Mesendoderm (in vitro differentiated cells): ENCODE results near the gene DPP3.

ENCODE experiments used
- DNase-seq: peaks from one replicate; pipeline ENCODE4 v3.0.0; 2013
- H2AK5ac ChIP-seq: 2 replicates; pipeline ENCODE4 v1.6.1; 2013; ENCODE audit warnings: low read length, inconsistent platforms
- H2BK120ac ChIP-seq: 2 replicates; pipeline ENCODE4 v1.6.1; 2013; ENCODE audit warnings: low read depth, mild to moderate bottlenecking, low read length, moderate library complexity, mixed read lengths
- H2BK15ac ChIP-seq: replicated peaks from 2 replicates; pipeline ENCODE4 v1.6.1; 2013; ENCODE audit warnings: low read depth, mild to moderate bottlenecking, moderate library complexity
- H2BK5ac ChIP-seq: 2 replicates; pipeline ENCODE4 v1.6.1; 2013; ENCODE audit warnings: low read length, inconsistent platforms
- H3K18ac ChIP-seq: 2 replicates; pipeline ENCODE4 v1.6.1; 2013; ENCODE audit warnings: mild to moderate bottlenecking, low read length, mixed read lengths
- H3K23ac ChIP-seq: one replicate; pipeline ENCODE4 v1.6.1; 2013; ENCODE audit warnings: low read length
- H3K27ac ChIP-seq: 2 replicates; pipeline ENCODE4 v1.5.1; 2013; ENCODE audit warnings: low read depth, mild to moderate bottlenecking, inconsistent platforms, low read length, moderate library complexity
- H3K27me3 ChIP-seq: 2 replicates; pipeline ENCODE4 v1.6.1; 2013; ENCODE audit warnings: low read length, control low read depth, mild to moderate bottlenecking, inconsistent platforms; ENCODE audit not compliant: insufficient read depth, poor library complexity
- H3K36me3 ChIP-seq: 2 replicates; pipeline ENCODE4 v1.6.1; 2013; ENCODE audit warnings: low read length, inconsistent platforms; ENCODE audit not compliant: control insufficient read depth, insufficient read depth
- H3K4ac ChIP-seq: one replicate; pipeline ENCODE4 v1.6.1; 2013; ENCODE audit warnings: low read depth, mild to moderate bottlenecking, low read length, moderate library complexity
- H3K4me1 ChIP-seq: 2 replicates; pipeline ENCODE4 v1.6.1; 2013; ENCODE audit warnings: low read depth, low read length, inconsistent platforms; ENCODE audit not compliant: control insufficient read depth
- H3K4me2 ChIP-seq: 2 replicates; pipeline ENCODE4 v1.6.1; 2013; ENCODE audit warnings: low read length
- H3K4me3 ChIP-seq: 2 replicates; pipeline ENCODE4 v1.5.1; 2013; ENCODE audit warnings: mild to moderate bottlenecking, low read length
- H3K56ac ChIP-seq: one replicate; pipeline ENCODE4 v1.6.1; 2013; ENCODE audit warnings: low read length
- H3K79me1 ChIP-seq: 2 replicates; pipeline ENCODE4 v1.6.1; 2013; ENCODE audit warnings: low read length, inconsistent platforms
- H3K79me2 ChIP-seq: 2 replicates; pipeline ENCODE4 v1.6.1; 2013; ENCODE audit warnings: mild to moderate bottlenecking, low read length; ENCODE audit not compliant: control insufficient read depth, insufficient read depth
- H3K9ac ChIP-seq: 2 replicates; pipeline ENCODE4 v1.6.1; 2013; ENCODE audit warnings: low read length, inconsistent platforms
- H4K5ac ChIP-seq: one replicate; pipeline ENCODE4 v1.6.1; 2013; ENCODE audit warnings: low read length
- H4K8ac ChIP-seq: one replicate; pipeline ENCODE4 v1.6.1; 2013; ENCODE audit warnings: low read depth, mild to moderate bottlenecking, control low read depth, low read length, moderate library complexity
- WGBS: extraction: QIAGEN DNeasy Blood & Tissue Kit; methylation state at CpG from one replicate; pipeline ENCODE4 v1.1.7; 2013; ENCODE audit warnings: low lambda C conversion rate, missing lambda C conversion rate; ENCODE audit not compliant: insufficient coverage; ENCODE audit errors: extremely low coverage; 5-methylcytosine and 5-hydroxymethylcytosine counted together

The DPP3 gene

GRCh38 chr11:66545701-66546367 is 65.6 kb downstream of the DPP3 start, which contains the start of gene ZDHHC24:
Gene ZDHHC24 (minus strand): TSS chr11:66546048. CDS start chr11:66546003, 45 bp downstream.
- no peak within 1 kb of the TSS for H2BK120ac ChIP-seq
- no peak within 1 kb of the TSS for H4K5ac ChIP-seq
- H3K4ac ChIP-seq: peak within 1 kb of the TSS; percentile 8
- H3K56ac ChIP-seq: peak within 1 kb of the TSS; percentile 94
- H3K79me2 ChIP-seq: no peaks in the 10 kb centered on the region
- no peaks in the 10 kb centered on the region for H3K79me1 ChIP-seq
- peak within 1 kb of the TSS; percentile 7 for H4K8ac ChIP-seq
- H3K4me2 ChIP-seq: peak within 1 kb of the TSS; percentile 78
- H2AK5ac ChIP-seq: no peak within 1 kb of the TSS
- H2BK15ac ChIP-seq: no peak within 1 kb of the TSS
- peak within 1 kb of the TSS; percentile 93 for H3K9ac ChIP-seq
- H3K27me3 ChIP-seq: no peaks in the 10 kb centered on the region
- WGBS: no CpG with 5 or more reads among the region's 71 CpGs
- H3K27ac ChIP-seq: no peak within 1 kb of the TSS
- H3K4me1 ChIP-seq: no peaks in the 10 kb centered on the region
- H3K23ac ChIP-seq: no peak within 1 kb of the TSS
- peak; percentile 98 for DNase-seq
- H3K4me3 ChIP-seq: peak within 1 kb of the TSS; percentile 81
- H3K36me3 ChIP-seq: no peaks in the 10 kb centered on the region
- H2BK5ac ChIP-seq: no peak within 1 kb of the TSS
- H3K18ac ChIP-seq: peak within 1 kb of the TSS; percentile 62

GRCh38 chr11:66546368-66546965 is 66.2 kb downstream of the DPP3 start, which contains the start of gene ACTN3:
Gene ACTN3 (plus strand): TSS chr11:66546903. CDS start chr11:66546938, 35 bp downstream.
- Histone ChIP-seq H3K18ac (peak within 1 kb of the TSS; percentile 62), H3K79me1 (no peaks in the 10 kb centered on the region), H3K4me2 (peak within 1 kb of the TSS; percentile 78), H3K56ac (peak within 1 kb of the TSS; percentile 94), H4K8ac (peak within 1 kb of the TSS; percentile 7), H3K4ac (peak within 1 kb of the TSS; percentile 8), H2AK5ac (no peak within 1 kb of the TSS), H4K5ac (no peak within 1 kb of the TSS), H2BK15ac (no peak within 1 kb of the TSS), H3K79me2 (no peaks in the 10 kb centered on the region), H3K23ac (no peak within 1 kb of the TSS), H2BK120ac (no peak within 1 kb of the TSS), H3K27ac (no peak within 1 kb of the TSS), H3K27me3 (no peaks in the 10 kb centered on the region), H3K36me3 (no peaks in the 10 kb centered on the region), H3K4me1 (no peaks in the 10 kb centered on the region), H3K4me3 (peak within 1 kb of the TSS; percentile 81), H2BK5ac (no peak within 1 kb of the TSS), H3K9ac (peak within 1 kb of the TSS; percentile 93)
- no CpG with 5 or more reads among the region's 37 CpGs for WGBS
- peak; percentile 57 for DNase-seq

GRCh38 chr11:66546966-66547661 is 66.9 kb downstream of the DPP3 start:
- Histone ChIP-seq H3K4me3 (no peak overlapping the region), H3K4me2 (no peak overlapping the region), H2AK5ac (no peak overlapping the region), H3K23ac (no peak overlapping the region), H3K27ac (no peak overlapping the region), H3K36me3 (no peaks in the 10 kb centered on the region), H2BK5ac (no peak overlapping the region), H3K79me1 (no peaks in the 10 kb centered on the region), H3K18ac (no peak overlapping the region), H3K9ac (no peak overlapping the region), H4K5ac (no peak overlapping the region), H3K4ac (no peak overlapping the region), H4K8ac (no peak overlapping the region), H3K79me2 (no peaks in the 10 kb centered on the region), H2BK15ac (no peak overlapping the region), H2BK120ac (no peak overlapping the region), H3K56ac (peak overlapping the region; percentile 7), H3K4me1 (no peaks in the 10 kb centered on the region), H3K27me3 (no peaks in the 10 kb centered on the region)
- peak; percentile 38 for DNase-seq
- WGBS: no CpG with 5 or more reads among the region's 18 CpGs

GRCh38 chr11:66547662-66548009 is 67.4 kb downstream of the DPP3 start:
- Histone ChIP-seq H3K56ac (no peak overlapping the region), H3K27me3 (no peaks in the 10 kb centered on the region), H3K79me1 (no peaks in the 10 kb centered on the region), H3K27ac (no peak overlapping the region), H2BK5ac (no peak overlapping the region), H3K4ac (no peak overlapping the region), H2BK120ac (no peak overlapping the region), H4K8ac (no peak overlapping the region), H3K23ac (no peak overlapping the region), H3K36me3 (no peaks in the 10 kb centered on the region), H4K5ac (no peak overlapping the region), H3K9ac (no peak overlapping the region), H3K4me3 (no peak overlapping the region), H3K4me2 (no peak overlapping the region), H3K18ac (no peak overlapping the region), H2BK15ac (no peak overlapping the region), H2AK5ac (no peak overlapping the region), H3K4me1 (no peaks in the 10 kb centered on the region), H3K79me2 (no peaks in the 10 kb centered on the region)
- no CpG with 5 or more reads among the region's 5 CpGs for WGBS
- no peak for DNase-seq

GRCh38 chr11:66548041-66548440 is 67.8 kb downstream of the DPP3 start:
- Histone ChIP-seq H3K4ac (no peak overlapping the region), H3K79me1 (no peaks in the 10 kb centered on the region), H2BK15ac (no peak overlapping the region), H3K4me2 (no peak overlapping the region), H3K4me1 (no peaks in the 10 kb centered on the region), H2AK5ac (no peak overlapping the region), H3K56ac (no peak overlapping the region), H2BK120ac (no peak overlapping the region), H3K79me2 (no peaks in the 10 kb centered on the region), H3K18ac (no peak overlapping the region), H2BK5ac (no peak overlapping the region), H3K4me3 (no peak overlapping the region), H3K36me3 (no peaks in the 10 kb centered on the region), H3K27me3 (no peaks in the 10 kb centered on the region), H4K8ac (no peak overlapping the region), H3K23ac (no peak overlapping the region), H3K27ac (no peak overlapping the region), H4K5ac (no peak overlapping the region), H3K9ac (no peak overlapping the region)
- WGBS: no CpG with 5 or more reads among the region's 11 CpGs
- no peak for DNase-seq
